Astrocyte of the hippocampus (primary cell): ENCODE data around the gene RACGAP1.
A peak's percentile ranks its signal among the peaks of the same experiment; 100 is the strongest.

ENCODE experiments used
- DNase-seq: peaks from one replicate; pipeline ENCODE4 v3.0.0; 2011; ENCODE audit warnings: low read depth, low spot score

The RACGAP1 gene

DNA sequence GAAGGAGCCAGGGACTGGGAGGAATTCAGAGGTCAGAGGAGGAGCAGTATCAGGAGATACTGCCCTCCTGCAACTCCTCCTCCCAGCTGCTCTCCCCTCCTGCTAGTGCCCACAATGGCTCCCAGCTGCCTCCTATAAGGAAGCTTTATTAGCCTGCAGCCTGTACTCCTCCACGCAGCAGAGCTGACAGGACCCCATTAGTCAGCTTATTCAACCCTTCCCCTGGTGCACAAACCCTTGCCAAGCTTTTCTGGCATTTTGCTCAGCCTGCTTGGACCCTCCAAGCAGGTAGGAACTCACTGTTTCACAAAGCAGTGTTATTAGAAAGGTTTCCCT lies 81.7 kb downstream of the RACGAP1 start:
- no peak for DNase-seq

DNA sequence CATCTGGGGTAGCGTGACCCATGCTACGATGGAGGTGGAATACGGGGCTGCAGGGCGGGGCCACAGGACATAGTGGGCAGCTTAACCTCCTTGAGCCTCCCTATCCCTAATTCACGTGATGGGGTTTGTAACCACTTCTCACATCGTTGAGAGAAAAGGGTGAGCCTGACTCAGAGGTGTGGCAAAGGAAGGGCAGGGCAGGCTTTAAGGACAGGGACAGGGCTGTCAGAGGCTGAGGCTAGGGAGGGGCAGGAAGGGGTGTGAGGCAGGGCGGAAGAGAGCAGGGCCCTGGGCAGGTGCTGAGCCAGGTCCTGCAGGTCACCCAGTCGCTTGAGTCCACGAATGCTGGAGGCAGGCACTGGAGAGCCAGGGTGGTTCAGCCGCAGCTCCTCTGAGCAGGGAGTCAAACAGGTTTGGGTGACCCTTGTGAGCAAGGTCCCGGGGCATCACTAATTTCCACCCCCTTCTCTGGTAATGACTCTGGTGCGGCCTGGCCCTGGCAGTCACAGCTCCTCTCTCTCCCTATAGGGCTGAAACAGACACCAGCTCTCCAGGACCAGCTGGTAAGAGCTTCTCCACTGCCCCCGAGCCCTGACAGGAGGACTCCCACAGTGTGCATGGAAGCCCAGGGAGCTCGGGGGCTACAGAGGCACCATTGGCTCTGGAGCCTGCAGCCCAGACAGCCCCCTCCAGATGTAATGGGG lies 82.2 kb downstream of the RACGAP1 start:
- DNase-seq: no peak

GRCh38 chr12:49942512-49942893 lies 82.8 kb downstream of the RACGAP1 start:
- DNase-seq: no peak

DNA sequence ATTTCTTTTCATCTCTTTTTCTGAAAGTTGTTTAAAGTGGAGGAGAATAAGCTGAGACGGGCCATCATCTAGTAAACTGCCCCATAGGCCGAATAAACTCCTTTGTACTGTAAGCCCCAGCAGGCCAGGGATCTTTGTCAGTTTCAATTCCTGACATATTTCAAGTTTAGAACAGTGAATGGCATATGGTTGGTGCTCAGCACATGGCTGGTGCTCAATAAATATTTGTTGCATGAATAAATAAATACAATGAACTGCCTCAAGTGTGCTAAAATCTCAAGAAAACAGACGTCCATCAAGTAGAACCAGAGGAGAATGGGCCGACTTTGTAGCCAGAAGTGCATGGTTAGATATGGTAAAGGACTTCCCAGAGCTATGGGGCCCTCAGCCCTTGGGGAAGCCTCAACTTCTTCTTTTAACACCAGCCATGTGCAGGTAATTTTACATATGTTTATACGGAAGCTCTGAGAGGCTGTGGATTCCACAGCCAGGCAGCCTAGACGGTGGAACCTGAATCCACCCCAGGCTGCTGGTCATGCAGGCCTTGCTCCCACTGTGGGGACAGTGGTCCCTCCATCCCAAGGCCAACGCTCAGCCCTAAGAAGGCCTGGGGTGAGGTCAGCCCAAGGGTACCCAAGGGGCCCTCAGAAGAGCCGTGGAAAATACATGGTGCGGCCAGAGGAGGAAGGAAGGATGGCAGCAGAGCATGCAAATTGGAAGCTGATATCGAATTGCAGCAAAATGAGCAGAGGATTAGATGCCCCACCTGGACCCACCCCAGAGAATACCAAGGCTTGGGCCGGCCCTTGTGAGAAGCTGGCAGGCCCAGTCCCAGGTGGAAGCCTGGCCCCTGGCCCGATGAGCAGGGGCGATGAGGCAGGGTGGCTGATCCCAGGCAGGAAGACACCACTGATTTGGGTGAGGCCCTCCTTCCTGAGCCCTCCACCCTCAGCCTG lies 83.5 kb downstream of the RACGAP1 start:
- DNase-seq: peak; percentile 66

- no peak for DNase-seq
Observed at GRCh38 chr12:49939707-49940106, 85.6 kb downstream of the RACGAP1 start.

GRCh38 chr12:49939307-49939706 lies 86.0 kb downstream of the RACGAP1 start:
- DNase-seq: no peak
